Mesendoderm (in vitro differentiated cells): ENCODE measurements around the gene C7orf33.

Experiments
- DNase-seq: peaks from one replicate; pipeline ENCODE4 v3.0.0; 2013
- H2AK5ac ChIP-seq: 2 replicates; pipeline ENCODE4 v1.6.1; 2013; ENCODE audit warnings: low read length, inconsistent platforms
- H2BK120ac ChIP-seq: 2 replicates; pipeline ENCODE4 v1.6.1; 2013; ENCODE audit warnings: low read depth, mild to moderate bottlenecking, low read length, moderate library complexity, mixed read lengths
- H2BK15ac ChIP-seq: replicated peaks from 2 replicates; pipeline ENCODE4 v1.6.1; 2013; ENCODE audit warnings: low read depth, mild to moderate bottlenecking, moderate library complexity
- H2BK5ac ChIP-seq: 2 replicates; pipeline ENCODE4 v1.6.1; 2013; ENCODE audit warnings: low read length, inconsistent platforms
- H3K18ac ChIP-seq: 2 replicates; pipeline ENCODE4 v1.6.1; 2013; ENCODE audit warnings: mild to moderate bottlenecking, low read length, mixed read lengths
- H3K23ac ChIP-seq: one replicate; pipeline ENCODE4 v1.6.1; 2013; ENCODE audit warnings: low read length
- H3K27ac ChIP-seq: 2 replicates; pipeline ENCODE4 v1.5.1; 2013; ENCODE audit warnings: low read depth, mild to moderate bottlenecking, inconsistent platforms, low read length, moderate library complexity
- H3K27me3 ChIP-seq: 2 replicates; pipeline ENCODE4 v1.6.1; 2013; ENCODE audit warnings: low read length, control low read depth, mild to moderate bottlenecking, inconsistent platforms; ENCODE audit not compliant: insufficient read depth, poor library complexity
- H3K36me3 ChIP-seq: 2 replicates; pipeline ENCODE4 v1.6.1; 2013; ENCODE audit warnings: low read length, inconsistent platforms; ENCODE audit not compliant: control insufficient read depth, insufficient read depth
- H3K4ac ChIP-seq: one replicate; pipeline ENCODE4 v1.6.1; 2013; ENCODE audit warnings: low read depth, mild to moderate bottlenecking, low read length, moderate library complexity
- H3K4me1 ChIP-seq: 2 replicates; pipeline ENCODE4 v1.6.1; 2013; ENCODE audit warnings: low read depth, low read length, inconsistent platforms; ENCODE audit not compliant: control insufficient read depth
- H3K4me2 ChIP-seq: 2 replicates; pipeline ENCODE4 v1.6.1; 2013; ENCODE audit warnings: low read length
- H3K4me3 ChIP-seq: 2 replicates; pipeline ENCODE4 v1.5.1; 2013; ENCODE audit warnings: mild to moderate bottlenecking, low read length
- H3K56ac ChIP-seq: one replicate; pipeline ENCODE4 v1.6.1; 2013; ENCODE audit warnings: low read length
- H3K79me1 ChIP-seq: 2 replicates; pipeline ENCODE4 v1.6.1; 2013; ENCODE audit warnings: low read length, inconsistent platforms
- H3K79me2 ChIP-seq: 2 replicates; pipeline ENCODE4 v1.6.1; 2013; ENCODE audit warnings: mild to moderate bottlenecking, low read length; ENCODE audit not compliant: control insufficient read depth, insufficient read depth
- H3K9ac ChIP-seq: 2 replicates; pipeline ENCODE4 v1.6.1; 2013; ENCODE audit warnings: low read length, inconsistent platforms
- H4K5ac ChIP-seq: one replicate; pipeline ENCODE4 v1.6.1; 2013; ENCODE audit warnings: low read length
- H4K8ac ChIP-seq: one replicate; pipeline ENCODE4 v1.6.1; 2013; ENCODE audit warnings: low read depth, mild to moderate bottlenecking, control low read depth, low read length, moderate library complexity
- WGBS: extraction: QIAGEN DNeasy Blood & Tissue Kit; methylation state at CpG from one replicate; pipeline ENCODE4 v1.1.7; 2013; ENCODE audit warnings: low lambda C conversion rate, missing lambda C conversion rate; ENCODE audit not compliant: insufficient coverage; ENCODE audit errors: extremely low coverage; 5-methylcytosine and 5-hydroxymethylcytosine counted together

The C7orf33 gene

DNA sequence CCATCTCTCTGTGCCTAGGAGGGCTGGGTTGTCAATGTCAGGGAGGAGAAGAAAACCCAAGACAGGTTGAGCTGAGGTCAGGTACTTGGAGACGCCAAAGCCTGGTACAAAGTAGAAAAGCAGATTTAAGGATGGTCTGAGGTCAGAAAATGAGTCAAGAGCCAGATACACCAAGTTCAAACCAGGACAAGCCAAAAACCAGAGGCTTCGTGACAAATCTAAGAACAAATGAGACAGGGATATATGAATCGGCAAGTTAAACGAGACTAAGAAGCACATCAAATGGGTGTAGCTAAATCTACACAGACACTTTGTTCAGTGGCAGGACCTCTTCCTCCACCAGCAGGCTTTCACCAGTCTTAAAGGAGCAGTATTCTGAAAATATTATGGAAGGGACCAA is 34.2 kb downstream of the C7orf33 start:
- DNase-seq, result no peak
- Histone ChIP-seq H3K4me2 (no peak overlapping the region), H3K27me3 (no peaks in the 10 kb centered on the region), H2BK120ac (no peak overlapping the region), H3K79me2 (no peaks in the 10 kb centered on the region), H3K4ac (no peak overlapping the region), H3K4me1 (no peaks in the 10 kb centered on the region), H3K56ac (no peak overlapping the region), H4K8ac (no peak overlapping the region), H3K36me3 (no peaks in the 10 kb centered on the region), H2BK5ac (no peak overlapping the region), H3K79me1 (no peaks in the 10 kb centered on the region), H2BK15ac (no peak overlapping the region), H4K5ac (no peak overlapping the region), H3K18ac (no peak overlapping the region), H2AK5ac (no peak overlapping the region), H3K27ac (no peak overlapping the region), H3K4me3 (no peak overlapping the region), H3K23ac (no peak overlapping the region), H3K9ac (no peak overlapping the region)
- no CpG with 5 or more reads among the region's 4 CpGs for whole genome bisulfite sequencing

DNA sequence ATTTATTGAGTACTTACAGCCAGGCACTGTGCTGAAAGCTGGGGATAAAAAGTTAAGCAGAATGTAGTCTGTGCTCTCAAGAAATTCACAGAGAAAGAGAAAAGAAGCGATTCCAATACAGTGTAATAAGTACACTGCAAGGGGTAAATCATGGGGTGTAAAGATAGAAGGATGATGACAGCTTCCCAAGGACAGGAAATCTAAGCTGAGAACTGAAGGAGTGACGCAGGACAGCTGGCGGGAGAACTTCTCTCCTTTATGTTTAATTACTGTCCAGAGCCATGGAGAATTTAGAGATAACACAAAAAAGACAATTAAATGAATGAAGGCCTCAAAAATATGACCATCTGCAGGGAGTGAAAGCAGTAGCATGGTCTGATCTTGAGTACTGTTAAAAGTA is 34.8 kb downstream of the C7orf33 start:
- no peak overlapping the region for H3K56ac ChIP-seq
- no peak overlapping the region for H3K9ac ChIP-seq
- no peak overlapping the region for H3K4me3 ChIP-seq
- no peaks in the 10 kb centered on the region for H3K27me3 ChIP-seq
- no peak overlapping the region for H4K8ac ChIP-seq
- no peaks in the 10 kb centered on the region for H3K79me1 ChIP-seq
- H3K36me3 ChIP-seq, result no peaks in the 10 kb centered on the region
- no peak for DNase-seq
- no CpG with 5 or more reads among the region's 3 CpGs for WGBS
- no peak overlapping the region for H3K4me2 ChIP-seq
- no peak overlapping the region for H3K27ac ChIP-seq
- no peaks in the 10 kb centered on the region for H3K79me2 ChIP-seq
- no peaks in the 10 kb centered on the region for H3K4me1 ChIP-seq
- H2BK15ac ChIP-seq, result no peak overlapping the region
- no peak overlapping the region for H3K4ac ChIP-seq
- no peak overlapping the region for H2AK5ac ChIP-seq
- H3K18ac ChIP-seq, result no peak overlapping the region
- no peak overlapping the region for H4K5ac ChIP-seq
- H2BK5ac ChIP-seq, result no peak overlapping the region
- H3K23ac ChIP-seq, result no peak overlapping the region
- no peak overlapping the region for H2BK120ac ChIP-seq

DNA sequence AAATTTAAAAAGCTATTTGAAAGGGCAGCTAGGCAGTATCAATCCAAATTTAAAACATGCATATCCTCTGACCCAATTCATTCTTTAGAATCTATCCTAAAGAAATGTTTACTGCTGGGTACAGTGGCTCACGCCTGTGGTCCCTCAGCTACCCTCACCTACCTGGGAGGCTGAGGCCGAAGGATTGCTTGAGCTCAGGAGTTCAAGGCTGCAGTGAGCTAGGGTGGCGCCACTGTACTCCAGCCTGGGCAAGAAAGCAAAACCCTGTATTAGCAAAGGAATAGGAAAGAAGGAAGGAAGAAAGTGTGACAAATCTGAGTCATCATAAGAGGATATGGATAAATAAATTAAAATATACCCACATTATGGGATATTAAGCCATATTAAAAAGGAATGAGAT is 36.3 kb downstream of the C7orf33 start:
- no peak overlapping the region for H2AK5ac ChIP-seq
- no peak overlapping the region for H3K4ac ChIP-seq
- no peaks in the 10 kb centered on the region for H3K36me3 ChIP-seq
- no peak overlapping the region for H3K18ac ChIP-seq
- WGBS, result no CpG with 5 or more reads among the region's 3 CpGs
- no peak overlapping the region for H2BK5ac ChIP-seq
- no peak overlapping the region for H4K5ac ChIP-seq
- H3K27ac ChIP-seq, result no peak overlapping the region
- no peak overlapping the region for H3K4me2 ChIP-seq
- H3K4me3 ChIP-seq, result no peak overlapping the region
- H2BK120ac ChIP-seq, result no peak overlapping the region
- H3K27me3 ChIP-seq, result no peaks in the 10 kb centered on the region
- DNase-seq, result no peak
- H3K23ac ChIP-seq, result no peak overlapping the region
- no peak overlapping the region for H3K56ac ChIP-seq
- no peaks in the 10 kb centered on the region for H3K79me2 ChIP-seq
- no peaks in the 10 kb centered on the region for H3K4me1 ChIP-seq
- H2BK15ac ChIP-seq, result no peak overlapping the region
- H3K9ac ChIP-seq, result no peak overlapping the region
- no peak overlapping the region for H4K8ac ChIP-seq
- no peaks in the 10 kb centered on the region for H3K79me1 ChIP-seq

DNA sequence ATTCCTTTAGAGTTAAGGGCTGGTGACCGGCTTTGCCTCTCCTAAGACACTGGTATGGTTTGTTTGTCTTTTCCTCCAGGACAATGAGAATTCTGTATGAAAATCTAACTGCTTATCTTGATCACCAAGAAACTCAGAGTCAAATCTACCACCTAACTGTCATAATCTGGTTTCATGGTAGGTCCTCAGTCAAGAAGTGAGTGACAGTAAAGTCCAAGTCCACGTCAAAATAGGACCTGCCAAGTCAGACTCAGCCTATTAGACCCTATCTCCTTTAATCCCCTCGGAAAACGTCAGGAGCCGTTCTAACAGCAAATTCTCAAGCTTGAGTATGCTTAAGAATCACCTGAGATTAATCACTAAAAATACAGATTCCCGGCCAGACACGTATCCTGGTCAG is 37.4 kb downstream of the C7orf33 start:
- H3K4me3 ChIP-seq, result no peak overlapping the region
- H3K79me1 ChIP-seq, result no peaks in the 10 kb centered on the region
- no peaks in the 10 kb centered on the region for H3K79me2 ChIP-seq
- H3K4me1 ChIP-seq, result no peaks in the 10 kb centered on the region
- H4K5ac ChIP-seq, result no peak overlapping the region
- no peak overlapping the region for H4K8ac ChIP-seq
- no peak overlapping the region for H2AK5ac ChIP-seq
- DNase-seq, result no peak
- no peak overlapping the region for H3K4me2 ChIP-seq
- H3K9ac ChIP-seq, result no peak overlapping the region
- no peak overlapping the region for H3K18ac ChIP-seq
- no peak overlapping the region for H2BK15ac ChIP-seq
- no peak overlapping the region for H3K56ac ChIP-seq
- no peaks in the 10 kb centered on the region for H3K36me3 ChIP-seq
- no peak overlapping the region for H2BK5ac ChIP-seq
- no peak overlapping the region for H2BK120ac ChIP-seq
- no peak overlapping the region for H3K27ac ChIP-seq
- no CpG with 5 or more reads among the region's 7 CpGs for WGBS
- H3K27me3 ChIP-seq, result no peaks in the 10 kb centered on the region
- H3K23ac ChIP-seq, result no peak overlapping the region
- no peak overlapping the region for H3K4ac ChIP-seq

DNA sequence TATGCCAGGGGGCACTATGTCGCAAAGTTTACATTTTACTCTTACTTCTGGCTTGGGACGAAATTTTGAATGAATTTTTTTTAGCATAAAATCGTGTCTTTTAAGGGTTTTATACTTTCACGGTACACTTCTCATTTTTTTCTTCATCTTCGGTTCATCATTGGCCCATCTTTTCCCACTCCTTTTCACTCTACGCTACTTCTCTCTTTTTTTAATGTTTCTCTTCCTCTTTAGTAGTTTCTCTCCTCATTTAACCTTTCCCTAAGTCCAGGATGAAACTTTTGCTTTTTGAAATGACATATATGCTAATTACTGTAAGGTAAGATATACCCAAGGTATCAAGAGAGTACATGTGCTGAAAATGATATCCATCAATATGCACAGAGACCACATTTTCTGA is 39.5 kb downstream of the C7orf33 start:
- no peak overlapping the region for H3K27ac ChIP-seq
- no peak overlapping the region for H2BK5ac ChIP-seq
- H3K79me1 ChIP-seq, result no peaks in the 10 kb centered on the region
- H2BK120ac ChIP-seq, result no peak overlapping the region
- 100% methylated on average over 3 of the region's 6 CpGs for WGBS
- no peak for DNase-seq
- no peak overlapping the region for H3K4me3 ChIP-seq
- H4K5ac ChIP-seq, result no peak overlapping the region
- no peak overlapping the region for H3K9ac ChIP-seq
- no peaks in the 10 kb centered on the region for H3K79me2 ChIP-seq
- no peaks in the 10 kb centered on the region for H3K27me3 ChIP-seq
- H3K4me1 ChIP-seq, result no peaks in the 10 kb centered on the region
- H3K36me3 ChIP-seq, result no peaks in the 10 kb centered on the region
- no peak overlapping the region for H3K4me2 ChIP-seq
- no peak overlapping the region for H2AK5ac ChIP-seq
- H2BK15ac ChIP-seq, result no peak overlapping the region
- no peak overlapping the region for H3K4ac ChIP-seq
- H3K23ac ChIP-seq, result no peak overlapping the region
- H3K18ac ChIP-seq, result no peak overlapping the region
- no peak overlapping the region for H3K56ac ChIP-seq
- H4K8ac ChIP-seq, result no peak overlapping the region

DNA sequence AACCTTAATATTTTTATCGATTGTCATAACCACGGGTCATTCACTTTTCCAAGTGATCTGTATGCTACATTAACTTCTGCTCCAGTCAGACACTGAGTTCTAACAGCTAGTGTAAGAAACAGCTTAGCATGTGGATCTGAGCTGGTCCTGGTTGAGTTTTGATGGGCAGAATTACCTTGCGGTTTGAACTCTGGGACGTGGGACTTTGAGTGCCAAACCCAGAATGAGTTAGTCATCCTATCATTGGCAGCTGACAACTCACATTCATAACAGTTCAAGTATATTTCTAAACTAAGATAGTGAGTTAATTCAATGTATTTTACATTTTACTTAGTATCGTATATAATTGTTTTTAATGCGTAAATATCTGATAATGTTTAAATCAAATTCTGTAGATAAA is 43.2 kb downstream of the C7orf33 start:
- Histone ChIP-seq H2BK5ac (no peak overlapping the region), H3K23ac (no peak overlapping the region), H3K79me1 (no peaks in the 10 kb centered on the region), H3K56ac (no peak overlapping the region), H3K18ac (no peak overlapping the region), H3K9ac (no peak overlapping the region), H2AK5ac (no peak overlapping the region), H3K27me3 (no peaks in the 10 kb centered on the region), H2BK15ac (no peak overlapping the region), H4K8ac (no peak overlapping the region), H3K27ac (no peak overlapping the region), H3K4me3 (no peak overlapping the region), H4K5ac (no peak overlapping the region), H3K36me3 (no peaks in the 10 kb centered on the region), H3K4ac (no peak overlapping the region), H3K4me1 (no peaks in the 10 kb centered on the region), H3K4me2 (no peak overlapping the region), H3K79me2 (no peaks in the 10 kb centered on the region), H2BK120ac (no peak overlapping the region)
- WGBS, result 100% methylated on average over 2 of the region's 6 CpGs
- no peak for DNase-seq
